Mesodermal cell (in vitro differentiated cells): Measurements from ENCODE around the gene FLT4.
"Not testable (repeated sequence)": the region's sequence is repeated elsewhere in the genome, so short reads cannot be mapped to it uniquely, and the experiment has no call there.

Experiments used
- H3K27ac ChIP-seq: 2 replicates; pipeline ENCODE4 v1.7.0; 2013; ENCODE audit warnings: mild to moderate bottlenecking, low read depth, low read length, moderate library complexity; ENCODE audit not compliant: severe bottlenecking
- H3K36me3 ChIP-seq: 2 replicates; pipeline ENCODE4 v1.7.1; 2013; ENCODE audit warnings: mild to moderate bottlenecking, low read length, moderate library complexity; ENCODE audit not compliant: control insufficient read depth, insufficient read depth
- H3K4me1 ChIP-seq: one replicate; pipeline ENCODE4 v1.7.1; 2013; ENCODE audit warnings: mild to moderate bottlenecking, low read length; ENCODE audit not compliant: insufficient read depth, control insufficient read depth, poor library complexity, severe bottlenecking
- H3K4me3 ChIP-seq: 2 replicates; pipeline ENCODE4 v1.7.0; 2013; ENCODE audit warnings: low read length, control low read depth, mild to moderate bottlenecking; ENCODE audit not compliant: insufficient read depth, poor library complexity, severe bottlenecking; ENCODE audit errors: extremely low read depth
- H3K9me3 ChIP-seq: 2 replicates; pipeline ENCODE4 v1.7.1; 2013; ENCODE audit warnings: mild to moderate bottlenecking, low read length, moderate library complexity; ENCODE audit not compliant: control insufficient read depth
- WGBS, 2 experiments: methylation state at CpG; one replicate each; pipeline ENCODE4 v1.1.5; 2013; ENCODE audit warnings: missing lambda C conversion rate in 2 of 2; ENCODE audit not compliant: insufficient coverage in 2 of 2; 5-methylcytosine and 5-hydroxymethylcytosine counted together

Gene FLT4

GRCh38 chr5:180684623-180685161 lies 35.3 kb upstream of the FLT4 start:
- H3K4me3 ChIP-seq = no peak overlapping the region
- no peaks in the 10 kb centered on the region for H3K4me1 ChIP-seq
- no peaks in the 10 kb centered on the region for H3K36me3 ChIP-seq
- H3K9me3 ChIP-seq = no peaks in the 10 kb centered on the region
- WGBS, 2 experiments = 92 to 94% methylated on average over 13 to 15 of the region's 15 CpGs
- H3K27ac ChIP-seq = no peak overlapping the region

- Histone ChIP-seq H3K4me3 (no peak overlapping the region), H3K4me1 (no peaks in the 10 kb centered on the region), H3K27ac (no peak overlapping the region), H3K36me3 (no peaks in the 10 kb centered on the region), H3K9me3 (peaks cover 4% of the 10 kb centered on the region)
- WGBS, 2 experiments = 81 to 98% methylated on average over 4 to 5 of the region's 6 CpGs
Observed at GRCh38 chr5:180683220-180683922, 34.0 kb upstream of the FLT4 start.

- H3K4me1 ChIP-seq = no peaks in the 10 kb centered on the region
- peaks cover 4% of the 10 kb centered on the region for H3K9me3 ChIP-seq
- no peaks in the 10 kb centered on the region for H3K36me3 ChIP-seq
- H3K4me3 ChIP-seq = no peak overlapping the region
- WGBS, 2 experiments = 79 to 82% methylated on average over 7 of the region's 8 CpGs
- no peak overlapping the region for H3K27ac ChIP-seq
Observed at GRCh38 chr5:180682560-180682959, 33.2 kb upstream of the FLT4 start.

GRCh38 chr5:180682008-180682407 lies 32.6 kb upstream of the FLT4 start:
- not testable (repeated sequence) for H3K4me3 ChIP-seq, H3K4me1 ChIP-seq
- WGBS, 2 experiments = 80 to 93% methylated on average over 5 to 9 of the region's 12 CpGs

GRCh38 chr5:180678319-180678718 lies 28.9 kb upstream of the FLT4 start:
- not testable (repeated sequence) for H3K9me3 ChIP-seq

More at GRCh38 chr5:180682008-180682407, 32.6 kb upstream of the FLT4 start:
- H3K9me3 ChIP-seq, H3K27ac ChIP-seq, H3K36me3 ChIP-seq: not testable (repeated sequence)

GRCh38 chr5:180675036-180675635 lies 25.7 kb upstream of the FLT4 start:
- 76 to 77% methylated on average over 13 of the region's 14 CpGs for WGBS, 2 experiments
- Histone ChIP-seq H3K27ac (no peak overlapping the region), H3K36me3 (no peaks in the 10 kb centered on the region), H3K4me1 (no peaks in the 10 kb centered on the region), H3K4me3 (no peak overlapping the region), H3K9me3 (peaks cover 4% of the 10 kb centered on the region)

More at GRCh38 chr5:180678319-180678718, 28.9 kb upstream of the FLT4 start:
- H3K4me3 ChIP-seq, H3K4me1 ChIP-seq, H3K27ac ChIP-seq, H3K36me3 ChIP-seq: not testable (repeated sequence)
- 83 to 94% methylated on average over 2 to 9 of the region's 10 CpGs for WGBS, 2 experiments

GRCh38 chr5:180674090-180674475 lies 24.7 kb upstream of the FLT4 start:
- H3K27ac ChIP-seq, H3K4me1 ChIP-seq, H3K36me3 ChIP-seq, H3K9me3 ChIP-seq: not testable (repeated sequence)
- peak overlapping the region; percentile 22 for H3K4me3 ChIP-seq
- 1 to 5% methylated on average over 17 to 22 of the region's 23 CpGs for WGBS, 2 experiments

- Histone ChIP-seq H3K27ac (no peak overlapping the region), H3K9me3 (no peaks in the 10 kb centered on the region), H3K4me3 (peak overlapping the region; percentile 22), H3K4me1 (no peaks in the 10 kb centered on the region), H3K36me3 (no peaks in the 10 kb centered on the region)
- WGBS, 2 experiments = 5 to 8% methylated on average over 54 to 58 of the region's 64 CpGs
Observed at GRCh38 chr5:180673371-180674089, 24.1 kb upstream of the FLT4 start.

GRCh38 chr5:180671958-180672524 lies 22.6 kb upstream of the FLT4 start:
- H3K36me3 ChIP-seq, H3K4me3 ChIP-seq, H3K27ac ChIP-seq, H3K4me1 ChIP-seq, H3K9me3 ChIP-seq: not testable (repeated sequence)
- WGBS, 2 experiments = 77 to 86% methylated on average over 7 to 10 of the region's 13 CpGs

- Histone ChIP-seq H3K9me3 (no peaks in the 10 kb centered on the region), H3K4me1 (no peaks in the 10 kb centered on the region), H3K27ac (no peak overlapping the region), H3K4me3 (no peak overlapping the region), H3K36me3 (no peaks in the 10 kb centered on the region)
- WGBS, 2 experiments = 0 to 40% methylated on average over 1 to 8 of the region's 17 CpGs
Observed at GRCh38 chr5:180670586-180671359, 21.4 kb upstream of the FLT4 start.
